Astrocyte (in vitro differentiated cells and primary cell): ENCODE results near the gene TRMU. TPM values are rescaled to one million over a fixed set of nuclear protein-coding genes. Genes with fewer than 3 reads are reported as not detected.
A peak's percentile ranks its signal among the peaks of the same experiment; 100 is the strongest.

Source experiments
- DNase-seq: peaks from one replicate; pipeline ENCODE4 v3.0.0-alpha.2; 2010; ENCODE audit warnings: low read depth
- FAIRE-seq: peaks from 2 replicates; lab custom pipeline; 2011; peaks lifted over from hg19 to GRCh38; lab: Jason Lieb, UNC
- H2AFZ ChIP-seq: 2 replicates; pipeline ENCODE4 v1.6.0; 2012; ENCODE audit warnings: low read depth, low read length, inconsistent platforms
- H3K27ac ChIP-seq: 2 replicates; pipeline ENCODE4 v1.5.1; 2011; ENCODE audit warnings: low read depth, low read length, inconsistent platforms
- H3K27me3 ChIP-seq: 2 replicates; pipeline ENCODE4 v1.6.0; 2011; ENCODE audit warnings: low read length, inconsistent platforms; ENCODE audit not compliant: insufficient read depth
- H3K36me3 ChIP-seq: 2 replicates; pipeline ENCODE4 v1.5.1; 2011; ENCODE audit warnings: low read length, inconsistent platforms; ENCODE audit not compliant: insufficient read depth
- H3K4me1 ChIP-seq: 2 replicates; pipeline ENCODE4 v1.5.1; 2011; ENCODE audit warnings: low read length, inconsistent platforms; ENCODE audit not compliant: insufficient read depth
- H3K4me2 ChIP-seq: 2 replicates; pipeline ENCODE4 v1.6.0; 2012; ENCODE audit warnings: low read length, inconsistent platforms
- H3K4me3 ChIP-seq: 2 replicates; pipeline ENCODE4 v1.5.1; 2011; ENCODE audit warnings: low read depth, mild to moderate bottlenecking, low read length, inconsistent platforms; ENCODE audit not compliant: insufficient read depth
- H3K79me2 ChIP-seq: 2 replicates; pipeline ENCODE4 v1.6.0; 2012; ENCODE audit warnings: mild to moderate bottlenecking, low read length, inconsistent platforms; ENCODE audit not compliant: insufficient read depth
- H3K9ac ChIP-seq: 2 replicates; pipeline ENCODE4 v1.6.0; 2012; ENCODE audit warnings: mild to moderate bottlenecking, low read length, inconsistent platforms
- H3K9me3 ChIP-seq: 2 replicates; pipeline ENCODE4 v1.5.1; 2012; ENCODE audit warnings: low read depth, mild to moderate bottlenecking, low read length, inconsistent platforms; ENCODE audit not compliant: insufficient read depth
- H4K20me1 ChIP-seq: 2 replicates; pipeline ENCODE4 v1.6.0; 2012; ENCODE audit warnings: low read length, inconsistent platforms; ENCODE audit not compliant: insufficient read depth
- H3K27ac Mint-ChIP-seq: one replicate; pipeline ENCODE4 v1.8.0; 2021; ENCODE audit warnings: mild to moderate bottlenecking, mixed read lengths; ENCODE audit not compliant: unreplicated experiment
- H3K27me3 Mint-ChIP-seq: one replicate; pipeline ENCODE4 v1.8.0; 2021; ENCODE audit warnings: low read depth, mixed read lengths; ENCODE audit not compliant: unreplicated experiment
- H3K36me3 Mint-ChIP-seq: one replicate; pipeline ENCODE4 v1.8.0; 2021; ENCODE audit warnings: low read depth, mixed read lengths; ENCODE audit not compliant: unreplicated experiment
- H3K4me1 Mint-ChIP-seq: one replicate; pipeline ENCODE4 v1.8.0; 2021; ENCODE audit warnings: low read depth, mixed read lengths; ENCODE audit not compliant: unreplicated experiment
- H3K4me3 Mint-ChIP-seq: one replicate; pipeline ENCODE4 v1.8.0; 2021; ENCODE audit warnings: mild to moderate bottlenecking, moderate library complexity, mixed read lengths; ENCODE audit not compliant: unreplicated experiment
- H3K9me3 Mint-ChIP-seq: one replicate; pipeline ENCODE4 v1.8.0; 2021; ENCODE audit warnings: mild to moderate bottlenecking, mixed read lengths; ENCODE audit not compliant: unreplicated experiment
- CTCF ChIP-seq: IDR thresholded peaks from 2 replicates; pipeline ENCODE4 v1.5.1; 2011; ENCODE audit warnings: low read depth, mild to moderate bottlenecking, inconsistent platforms, low read length, moderate library complexity; ENCODE audit not compliant: insufficient read depth
- EZH2 ChIP-seq: IDR thresholded peaks from 2 replicates; pipeline ENCODE4 v1.6.1; 2012; ENCODE audit warnings: mild to moderate bottlenecking, low read length, inconsistent platforms; ENCODE audit not compliant: insufficient read depth
- total RNA-seq: library from RNA; stranded (reverse); gene quantifications from 2 replicates; pipeline ENCODE4 v1.2.1, GENCODE V29; 2021

TRMU gene
- total RNA-seq, 1 donor from 2014 or later = 33.4 TPM

GRCh38 chr22:46405901-46406300 lies 70.4 kb downstream of the TRMU start:
- no peak overlapping the region for H3K4me3 ChIP-seq
- no peaks in the 10 kb centered on the region for H3K9me3 ChIP-seq
- no peaks in the 10 kb centered on the region for H3K36me3 ChIP-seq
- no peak overlapping the region for H3K27ac Mint-ChIP-seq
- H4K20me1 ChIP-seq = no peaks in the 10 kb centered on the region
- H3K9me3 Mint-ChIP-seq = no peaks in the 10 kb centered on the region
- H3K27me3 ChIP-seq = no peaks in the 10 kb centered on the region
- no peak overlapping the region for H2AFZ ChIP-seq
- peaks cover 10% of the 10 kb centered on the region for H3K4me1 ChIP-seq
- no peak overlapping the region for H3K4me2 ChIP-seq
- no peak overlapping the region for H3K4me3 Mint-ChIP-seq
- DNase-seq = peak; percentile 55
- H3K79me2 ChIP-seq = no peaks in the 10 kb centered on the region
- H3K27me3 Mint-ChIP-seq = peaks cover 2% of the 10 kb centered on the region
- H3K27ac ChIP-seq = no peak overlapping the region
- peaks cover 2% of the 10 kb centered on the region for H3K4me1 Mint-ChIP-seq
- TF ChIP-seq EZH2 (no peak), CTCF (no peak)
- H3K36me3 Mint-ChIP-seq = peaks cover 5% of the 10 kb centered on the region
- no peak for FAIRE-seq
- H3K9ac ChIP-seq = no peak overlapping the region

- Histone ChIP-seq H3K36me3 (no peaks in the 10 kb centered on the region), H3K4me3 (no peak overlapping the region), H3K4me2 (no peak overlapping the region), H4K20me1 (no peaks in the 10 kb centered on the region), H3K27ac (no peak overlapping the region), H3K9ac (no peak overlapping the region), H3K9me3 (no peaks in the 10 kb centered on the region), H3K27me3 (no peaks in the 10 kb centered on the region), H2AFZ (no peak overlapping the region), H3K4me1 (peaks cover 10% of the 10 kb centered on the region), H3K79me2 (no peaks in the 10 kb centered on the region)
- peaks cover 2% of the 10 kb centered on the region for H3K27me3 Mint-ChIP-seq
- H3K9me3 Mint-ChIP-seq = no peaks in the 10 kb centered on the region
- FAIRE-seq (no peak), DNase-seq (no peak)
- no peak overlapping the region for H3K27ac Mint-ChIP-seq
- TF ChIP-seq CTCF (no peak), EZH2 (no peak)
- H3K4me1 Mint-ChIP-seq = peaks cover 2% of the 10 kb centered on the region
- no peak overlapping the region for H3K4me3 Mint-ChIP-seq
- H3K36me3 Mint-ChIP-seq = peaks cover 6% of the 10 kb centered on the region
Measured at GRCh38 chr22:46406349-46406748, 70.8 kb downstream of the TRMU start.

- H3K9me3 Mint-ChIP-seq = no peaks in the 10 kb centered on the region
- Histone ChIP-seq H3K4me1 (peaks cover 10% of the 10 kb centered on the region), H3K36me3 (no peaks in the 10 kb centered on the region), H3K4me2 (no peak overlapping the region), H4K20me1 (no peaks in the 10 kb centered on the region), H3K9ac (no peak overlapping the region), H2AFZ (no peak overlapping the region), H3K4me3 (no peak overlapping the region), H3K79me2 (no peaks in the 10 kb centered on the region), H3K27me3 (no peaks in the 10 kb centered on the region), H3K9me3 (no peaks in the 10 kb centered on the region), H3K27ac (no peak overlapping the region)
- TF ChIP-seq CTCF (no peak), EZH2 (no peak)
- H3K27ac Mint-ChIP-seq = no peak overlapping the region
- peaks cover 2% of the 10 kb centered on the region for H3K27me3 Mint-ChIP-seq
- H3K4me1 Mint-ChIP-seq = peaks cover 2% of the 10 kb centered on the region
- H3K36me3 Mint-ChIP-seq = peaks cover 6% of the 10 kb centered on the region
- no peak overlapping the region for H3K4me3 Mint-ChIP-seq
- DNase-seq = no peak
- FAIRE-seq = no peak
Measured at GRCh38 chr22:46406791-46407190, 71.3 kb downstream of the TRMU start.

Other genes starting within 250 kb of the TRMU start
- 8.4 and 9.6 TPM in 2 replicates for gene PPARA, start 185.2 kb upstream of the TRMU start, total RNA-seq
- 5.4 and 5.7 TPM in 2 replicates for gene CDPF1, start 85.4 kb upstream of the TRMU start, total RNA-seq
- gene PKDREJ, start 72.4 kb upstream of the TRMU start, total RNA-seq = not detected in 2 replicates
- 15.0 and 16.1 TPM in 2 replicates for gene TTC38, start 67.7 kb upstream of the TRMU start, total RNA-seq
- 2.4 and 4.1 TPM in 2 replicates for gene GTSE1, start 38.8 kb upstream of the TRMU start, total RNA-seq
- 27.6 and 38.5 TPM in 2 replicates for gene CELSR1, start 201.9 kb downstream of the TRMU start, total RNA-seq